T1000 (cell line): ENCODE results near the gene MYO5B.

Experiments
- DNase-seq: peaks from one replicate; lab custom pipeline; 2025; ENCODE audit warnings: mixed read lengths; lab: John Stamatoyannopoulos, UW

Gene MYO5B

DNA sequence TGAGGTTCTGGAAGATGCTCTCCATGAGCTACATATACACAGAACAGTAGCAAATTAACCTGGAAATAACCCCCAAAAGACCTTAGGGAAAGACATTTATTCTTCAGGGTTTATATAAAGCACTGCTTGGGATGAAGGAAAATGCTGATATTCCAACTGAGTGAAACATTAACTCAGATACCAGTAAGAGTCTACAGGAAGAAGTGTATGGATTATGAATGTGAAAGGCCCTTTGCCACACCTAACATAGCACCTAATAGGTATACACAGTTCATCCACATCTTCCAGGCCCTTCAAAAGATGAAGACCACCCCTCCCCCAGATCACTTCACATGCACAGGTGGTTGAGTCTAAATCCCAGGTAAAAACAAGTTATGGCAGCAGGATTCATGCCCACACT lies 50.4 kb downstream of the MYO5B start:
- DNase-seq, result no peak

- DNase-seq, result no peak
Measured at GRCh38 chr18:50143886-50144285, 51.1 kb downstream of the MYO5B start.

DNA sequence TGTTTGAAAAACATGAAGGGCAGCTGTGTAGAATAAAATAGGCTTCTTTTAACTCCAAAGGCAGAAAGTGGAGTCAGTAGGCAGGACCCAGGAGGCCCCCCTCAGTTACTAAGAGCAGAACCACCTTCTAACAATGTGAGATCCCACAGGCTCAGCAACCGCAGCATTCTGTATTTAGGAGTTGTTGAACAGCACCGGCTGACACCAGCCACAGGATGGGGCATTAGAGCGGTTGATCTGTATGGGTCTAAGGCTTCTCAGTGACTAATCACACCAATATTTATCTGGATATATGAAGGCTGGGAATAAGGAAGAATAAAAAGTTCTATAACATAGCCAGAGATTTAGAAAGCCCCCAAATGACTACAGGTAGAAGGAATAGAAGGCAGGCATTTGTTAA lies 51.7 kb downstream of the MYO5B start:
- no peak for DNase-seq

DNA sequence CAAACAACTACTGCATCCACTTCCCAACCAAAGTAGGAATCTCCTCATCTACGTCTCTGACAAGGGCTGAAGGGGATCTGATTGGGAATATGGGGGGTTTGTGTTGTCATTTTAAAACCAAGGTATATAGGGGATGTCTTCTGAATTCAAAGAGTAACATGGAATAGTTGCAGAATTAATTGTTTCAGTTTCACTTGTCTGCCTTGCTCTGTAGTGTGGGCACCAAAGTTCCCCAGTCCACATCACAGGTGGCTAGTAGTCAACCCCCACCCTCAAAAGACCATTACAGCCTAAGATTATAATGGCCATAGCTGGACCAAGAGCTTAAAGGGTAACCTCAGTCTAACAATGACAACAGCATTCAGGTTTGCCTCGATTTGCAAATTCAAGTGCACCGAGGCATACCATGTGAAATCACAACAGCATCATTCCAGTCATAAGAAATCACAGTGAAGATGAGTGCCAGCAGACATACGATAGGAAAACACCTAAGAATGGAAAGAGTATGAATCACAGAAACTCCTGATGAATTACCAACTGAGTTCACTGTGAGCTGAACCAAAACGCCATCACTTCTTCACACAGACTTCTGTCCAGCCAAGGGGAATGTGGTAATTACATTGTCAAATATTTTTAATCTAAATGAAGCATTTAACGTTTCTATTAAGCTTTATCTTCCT lies 52.4 kb downstream of the MYO5B start:
- no peak for DNase-seq

DNA sequence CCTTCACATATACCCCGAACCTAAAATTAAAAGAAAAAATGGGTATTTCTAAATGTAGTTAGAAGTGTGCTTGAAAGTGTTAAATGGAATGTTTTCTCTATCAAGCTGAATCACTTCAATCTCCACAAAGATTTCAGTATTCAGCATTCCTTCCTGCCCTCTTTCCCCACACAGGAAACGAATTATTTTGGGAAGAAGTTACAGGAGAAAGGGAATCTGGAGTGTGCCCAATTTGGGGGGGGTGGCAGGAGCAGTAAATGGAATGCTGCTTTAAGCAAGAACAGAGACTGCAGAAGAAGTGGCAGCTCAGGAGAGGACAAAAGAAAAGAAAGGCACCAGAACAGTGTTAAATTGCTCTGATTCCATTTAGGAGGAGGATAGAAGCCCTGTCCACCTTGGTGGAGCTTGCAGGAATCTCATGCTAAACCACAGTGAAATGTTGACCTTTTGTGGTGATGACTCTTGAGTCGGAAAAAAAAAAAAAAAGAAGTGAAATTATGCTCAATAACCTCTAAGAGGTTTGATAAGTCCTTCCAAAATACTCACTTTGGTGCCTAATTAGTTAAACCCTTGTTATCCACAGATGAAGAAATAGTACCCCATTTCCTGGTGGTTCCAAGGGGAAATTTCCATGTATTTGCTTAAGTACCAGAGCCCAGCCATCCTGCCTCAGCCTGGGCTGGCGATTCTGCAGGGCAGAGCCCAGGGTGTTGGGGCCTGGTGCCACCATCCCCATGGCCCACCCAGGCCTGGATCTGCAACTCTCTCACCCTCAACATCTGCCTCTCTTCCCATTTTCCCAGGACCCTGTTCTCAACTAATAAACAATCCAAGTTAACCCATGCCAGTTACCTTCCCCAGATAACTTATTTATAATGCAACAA lies 56.5 kb downstream of the MYO5B start:
- DNase-seq, result no peak

DNA sequence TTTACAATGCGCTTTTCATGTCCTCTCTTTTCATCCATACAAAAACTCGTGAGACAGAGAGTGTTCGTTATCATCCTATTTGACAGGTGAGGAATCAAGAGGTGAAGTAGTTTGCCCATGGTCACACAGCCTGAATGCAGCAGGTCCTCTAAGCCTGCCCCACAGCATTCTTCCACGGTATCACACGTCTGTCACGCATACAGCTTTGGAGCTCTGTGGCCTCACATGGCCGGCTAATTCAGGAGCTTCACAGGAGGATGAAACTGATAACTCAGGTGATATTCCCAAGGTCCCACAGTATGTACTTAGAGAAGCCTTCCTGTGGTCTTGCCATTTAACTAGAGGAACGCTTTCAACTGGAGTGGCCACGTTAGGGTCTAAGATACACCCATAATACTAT lies 59.0 kb downstream of the MYO5B start:
- no peak for DNase-seq

GRCh38 chr18:50133526-50133925 lies 61.4 kb downstream of the MYO5B start:
- no peak for DNase-seq

- no peak for DNase-seq
Measured at GRCh38 chr18:50131591-50131990, 63.4 kb downstream of the MYO5B start.

GRCh38 chr18:50128506-50129271 lies 66.3 kb downstream of the MYO5B start:
- DNase-seq, result no peak

- DNase-seq, result no peak
Measured at GRCh38 chr18:50127516-50128210, 67.3 kb downstream of the MYO5B start.

DNA sequence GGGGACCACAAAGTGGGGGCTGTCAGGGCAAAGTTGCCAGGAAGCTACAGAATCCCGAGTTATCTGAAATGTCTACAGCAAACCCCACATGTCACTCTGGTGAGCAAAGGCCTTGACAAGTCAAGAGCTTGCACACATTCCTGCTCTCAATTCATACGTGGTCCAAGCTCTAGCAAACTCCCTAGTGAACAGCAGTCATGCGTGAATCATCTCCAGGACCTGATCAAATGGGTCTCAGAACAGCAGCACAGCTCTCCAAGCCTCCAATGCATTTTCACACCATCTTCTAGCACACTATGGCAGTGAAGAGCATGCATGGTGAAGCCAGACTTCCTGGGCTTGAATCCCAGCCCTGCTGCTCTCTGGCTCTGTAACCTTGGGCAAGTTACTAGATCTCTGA lies 68.5 kb downstream of the MYO5B start:
- DNase-seq, result no peak

DNA sequence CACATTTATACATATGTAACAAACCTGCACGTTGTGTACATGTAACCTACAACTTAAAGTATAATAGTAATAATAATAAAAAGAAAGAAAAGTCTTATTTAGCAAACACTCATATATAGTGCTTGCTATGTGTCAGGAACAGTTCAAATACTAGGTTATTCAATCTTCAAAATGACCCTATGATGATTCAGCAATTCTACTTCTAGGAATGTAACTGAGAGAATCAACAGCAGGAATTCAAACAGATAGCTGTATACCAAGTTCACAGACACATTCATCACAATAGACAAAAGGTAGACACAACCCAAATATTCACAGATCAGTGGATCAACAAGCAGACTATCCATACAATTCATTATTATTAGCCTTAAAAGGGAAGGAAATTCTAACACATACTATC lies 69.5 kb downstream of the MYO5B start:
- DNase-seq, result no peak

DNA sequence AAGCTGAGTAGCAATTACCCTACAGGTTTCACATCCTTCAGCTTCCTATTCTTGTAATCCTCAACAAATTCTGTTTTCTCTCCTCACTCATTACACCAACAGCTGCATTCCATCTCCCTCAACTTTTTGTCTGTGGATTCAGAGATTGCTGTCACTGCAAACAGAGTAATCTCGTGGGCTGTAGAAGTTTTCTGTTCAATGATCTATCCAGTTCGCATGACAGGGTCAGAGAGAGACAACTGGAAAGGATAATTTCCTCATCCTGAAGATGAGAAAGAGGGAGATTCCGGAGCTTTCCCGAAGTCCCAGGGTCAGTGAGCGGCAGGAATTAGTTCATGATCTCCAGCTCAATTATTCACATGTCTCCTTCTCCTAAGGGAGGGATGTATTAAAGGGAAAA lies 75.7 kb downstream of the MYO5B start:
- DNase-seq, result no peak

- DNase-seq, result no peak
Measured at GRCh38 chr18:50117863-50118262, 77.1 kb downstream of the MYO5B start.

DNA sequence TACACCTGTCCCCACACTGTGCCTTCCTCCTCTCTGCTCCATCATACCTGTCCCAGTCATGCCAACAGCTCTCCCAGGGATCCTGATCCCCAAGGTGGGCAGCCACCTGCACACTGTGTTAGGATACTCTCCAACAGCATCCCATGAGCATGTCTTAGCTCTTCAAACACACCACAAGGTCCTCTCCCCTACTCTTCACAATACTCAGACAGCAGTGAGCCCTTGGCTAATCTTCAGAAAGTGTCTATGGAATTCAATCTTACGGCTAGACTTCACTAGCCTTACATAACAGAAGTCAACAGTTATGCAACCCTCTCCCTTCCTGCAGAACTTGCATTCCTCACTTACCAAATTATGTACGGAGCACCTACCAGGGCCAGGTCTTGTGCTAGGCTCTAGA lies 79.9 kb downstream of the MYO5B start:
- no peak for DNase-seq

- DNase-seq, result no peak
Measured at GRCh38 chr18:50114448-50114847, 80.5 kb downstream of the MYO5B start.

- DNase-seq, result no peak
Measured at GRCh38 chr18:50113726-50114125, 81.2 kb downstream of the MYO5B start.

- DNase-seq, result no peak
Measured at GRCh38 chr18:50111398-50111797, 83.5 kb downstream of the MYO5B start.

GRCh38 chr18:50107468-50107977 lies 87.4 kb downstream of the MYO5B start:
- no peak for DNase-seq

DNA sequence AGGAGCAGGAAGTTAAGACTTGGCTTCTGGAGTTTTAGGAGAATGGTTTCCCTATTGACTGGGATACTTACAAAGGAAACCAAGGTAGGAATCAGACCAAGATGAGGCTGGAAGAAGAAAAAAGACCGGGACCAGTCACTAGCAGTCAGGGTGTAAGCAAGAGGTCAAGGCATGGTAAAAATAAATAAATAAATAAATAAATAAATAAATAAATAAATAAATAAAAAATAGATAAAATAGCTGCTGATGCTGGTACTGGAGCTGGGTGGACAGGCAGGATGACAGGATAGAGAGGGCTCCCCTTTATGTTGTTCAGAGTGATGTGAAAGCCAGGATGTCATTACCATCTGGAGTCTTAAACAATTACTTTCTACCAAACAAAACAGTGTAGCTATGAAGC lies 89.9 kb downstream of the MYO5B start:
- no peak for DNase-seq

- no peak for DNase-seq
Measured at GRCh38 chr18:50104421-50104820, 90.5 kb downstream of the MYO5B start.
